IMR-90 (cell line): ENCODE data around the gene SEMA6C. TPM values are rescaled to one million over a fixed set of nuclear protein-coding genes. Genes with fewer than 3 reads are reported as not detected.
A peak's percentile ranks its signal among the peaks of the same experiment; 100 is the strongest.

ENCODE experiments used
- ATAC-seq: fragments of 200-7000 bp; cut with Tn5 transposase; 2 replicates; pipeline ENCODE4 v1.9.1; 2020; ENCODE audit warnings: low read depth, mild to moderate bottlenecking, moderate library complexity
- BruUV-seq: library from RNA; stranded (reverse); fragments of 400-500 nt; replicated peaks from 2 replicates; lab custom pipeline; 2021; lab: Mats Ljungman, UMichigan
- CTCF ChIA-PET: fragments of 300-600 bp; formaldehyde crosslinking; extraction: SDS; loops from one replicate; lab custom pipeline; 2021; ENCODE audit warnings: antibody characterized with exemption; lab: Yijun Ruan, JAX
- POLR2A ChIA-PET: fragments of 300-600 bp; sonication (Branson Sonifier 250); formaldehyde crosslinking; loops from one replicate; lab custom pipeline; 2022; ENCODE audit warnings: antibody characterized with exemption; ENCODE audit not compliant: unreplicated experiment; lab: Charles Lee
- DNase-seq: peaks from one replicate; pipeline ENCODE4 v3.0.0; 2013
- H2AFZ ChIP-seq: replicated peaks from 2 replicates; pipeline ENCODE3; 2013; ENCODE audit warnings: low read length, mild to moderate bottlenecking; ENCODE audit not compliant: poor library complexity
- H2AK5ac ChIP-seq: 2 replicates; pipeline ENCODE4 v1.6.1; 2013; ENCODE audit warnings: low read depth, low read length, inconsistent platforms
- H2AK9ac ChIP-seq: replicated peaks from 2 replicates; pipeline ENCODE3; 2013; ENCODE audit warnings: mild to moderate bottlenecking, low read depth, low read length, moderate library complexity; ENCODE audit not compliant: poor library complexity
- H2BK120ac ChIP-seq: 2 replicates; pipeline ENCODE4 v1.6.1; 2013; ENCODE audit warnings: low read depth, low read length, inconsistent platforms
- H2BK15ac ChIP-seq: 3 replicates; pipeline ENCODE4 v1.6.1; 2013; ENCODE audit warnings: low read depth, low read length, inconsistent platforms
- H2BK20ac ChIP-seq: 2 replicates; pipeline ENCODE4 v1.6.1; 2013; ENCODE audit warnings: low read depth, mild to moderate bottlenecking, inconsistent platforms, low read length, moderate library complexity
- H2BK5ac ChIP-seq: 2 replicates; pipeline ENCODE4 v1.6.1; 2013; ENCODE audit warnings: mild to moderate bottlenecking, low read depth, low read length, inconsistent platforms; ENCODE audit not compliant: poor library complexity, severe bottlenecking
- H3K14ac ChIP-seq: replicated peaks from 2 replicates; pipeline ENCODE4 v1.6.1; 2013; ENCODE audit warnings: low read depth, low read length, inconsistent platforms
- H3K18ac ChIP-seq: 2 replicates; pipeline ENCODE4 v1.6.1; 2013; ENCODE audit warnings: low read depth, low read length, control low read depth
- H3K23ac ChIP-seq: 2 replicates; pipeline ENCODE4 v1.6.1; 2013; ENCODE audit warnings: low read depth, low read length, inconsistent platforms
- H3K27ac ChIP-seq: 2 replicates; pipeline ENCODE4 v1.5.1; 2013; ENCODE audit warnings: mild to moderate bottlenecking, control low read depth, low read length; ENCODE audit not compliant: insufficient read depth
- H3K27me3 ChIP-seq: 2 replicates; pipeline ENCODE4 v1.6.1; 2013; ENCODE audit warnings: low read length; ENCODE audit not compliant: control insufficient read depth, insufficient read depth
- H3K36me3 ChIP-seq: 2 replicates; pipeline ENCODE4 v1.6.1; 2013; ENCODE audit warnings: low read length, mixed read lengths; ENCODE audit not compliant: control insufficient read depth, insufficient read depth
- H3K4ac ChIP-seq: 2 replicates; pipeline ENCODE4 v1.6.1; 2013; ENCODE audit warnings: low read depth, low read length, inconsistent platforms
- H3K4me1 ChIP-seq: 2 replicates; pipeline ENCODE4 v1.6.1; 2013; ENCODE audit warnings: low read length, mixed read lengths; ENCODE audit not compliant: control insufficient read depth, insufficient read depth
- H3K4me2 ChIP-seq: 2 replicates; pipeline ENCODE4 v1.6.1; 2013; ENCODE audit warnings: low read depth, mild to moderate bottlenecking, control low read depth, low read length, moderate library complexity
- H3K4me3 ChIP-seq: 2 replicates; pipeline ENCODE4 v1.5.1; 2013; ENCODE audit warnings: low read depth, mild to moderate bottlenecking, control low read depth, low read length, moderate library complexity; ENCODE audit not compliant: insufficient read depth
- H3K56ac ChIP-seq: 2 replicates; pipeline ENCODE4 v1.6.1; 2013; ENCODE audit warnings: low read length, inconsistent platforms; ENCODE audit not compliant: insufficient read depth; ENCODE audit errors: extremely low read depth
- H3K79me1 ChIP-seq, 2 experiments: 2 replicates each; pipeline ENCODE4 v1.6.1; 2013; ENCODE audit warnings: low read length in 2 of 2, inconsistent platforms in 1 of 2, low read depth in 1 of 2
- H3K9ac ChIP-seq: 2 replicates; pipeline ENCODE4 v1.6.1; 2013; ENCODE audit warnings: low read depth, low read length, control low read depth
- H3K9me1 ChIP-seq: 2 replicates; pipeline ENCODE4 v1.6.1; 2013; ENCODE audit warnings: low read length, inconsistent platforms; ENCODE audit not compliant: insufficient read depth
- H3K9me3 ChIP-seq: 2 replicates; pipeline ENCODE4 v1.6.1; 2013; ENCODE audit warnings: low read length; ENCODE audit not compliant: control insufficient read depth, insufficient read depth
- H4K20me1 ChIP-seq: 2 replicates; pipeline ENCODE4 v1.6.1; 2013; ENCODE audit warnings: low read length, inconsistent platforms; ENCODE audit not compliant: insufficient read depth
- H4K5ac ChIP-seq: 2 replicates; pipeline ENCODE4 v1.6.1; 2013; ENCODE audit warnings: mild to moderate bottlenecking, low read depth, low read length, control low read depth
- H4K8ac ChIP-seq, 2 experiments: 2 replicates each; pipeline ENCODE4 v1.6.1; 2013; ENCODE audit warnings: low read depth in 2 of 2, low read length in 2 of 2, control low read depth in 1 of 2, inconsistent platforms in 1 of 2
- H4K91ac ChIP-seq: 2 replicates; pipeline ENCODE4 v1.6.1; 2013; ENCODE audit warnings: low read depth, low read length, inconsistent platforms; ENCODE audit not compliant: insufficient read depth
- CHD1 ChIP-seq: IDR thresholded peaks from 2 replicates; pipeline ENCODE4 v1.6.1; 2012; ENCODE audit warnings: low read depth, low read length, improper control_type of control experiment
- FOS ChIP-seq: fragments of 150-350 bp; IDR thresholded peaks from 2 replicates; pipeline ENCODE4 v1.6.1; 2016; ENCODE audit warnings: low read depth, low read length
- MAFK ChIP-seq: IDR thresholded peaks from 2 replicates; pipeline ENCODE4 v1.6.1; 2012; ENCODE audit warnings: low read depth, low read length, improper control_type of control experiment
- MAZ ChIP-seq: IDR thresholded peaks from 2 replicates; pipeline ENCODE4 v1.6.1; 2012; ENCODE audit warnings: low read depth, mild to moderate bottlenecking, low read length, improper control_type of control experiment, moderate library complexity, borderline replicate concordance
- POLR2A ChIP-seq: IDR thresholded peaks from 2 replicates; pipeline ENCODE4 v1.6.1; 2012; ENCODE audit warnings: mild to moderate bottlenecking, low read depth, low read length
- RAD21 ChIP-seq: IDR thresholded peaks from 2 replicates; pipeline ENCODE4 v1.6.1; 2012; ENCODE audit warnings: low read length, improper control_type of control experiment
- RFX5 ChIP-seq: IDR thresholded peaks from 2 replicates; pipeline ENCODE4 v1.8.0; 2012; ENCODE audit warnings: low read depth, mild to moderate bottlenecking, low read length, moderate library complexity
- SMC3 ChIP-seq: fragments of 150-350 bp; IDR thresholded peaks from 2 replicates; pipeline ENCODE4 v1.6.1; 2016; ENCODE audit warnings: low read depth, mild to moderate bottlenecking, antibody characterized with exemption, low read length, moderate library complexity
- WGBS, 2 experiments: methylation state at CpG; one replicate each; pipeline versions ENCODE4 v1.1.5 to v1.1.7; 2013; ENCODE audit warnings: missing lambda C conversion rate in 2 of 2; ENCODE audit not compliant: insufficient read length in 1 of 2; ENCODE audit errors: extremely low coverage in 2 of 2; 5-methylcytosine and 5-hydroxymethylcytosine counted together
- dilution Hi-C: fragments of 300-500 bp; cut with HindIII; formaldehyde crosslinking; loops from one replicate; pipeline ENCODE4 v1.14.3; 2018; ENCODE audit warnings: low sequenced_read_pairs; ENCODE audit not compliant: unreplicated experiment
- in situ Hi-C: fragments of 300-500 bp; cut with MboI; formaldehyde crosslinking; loops from 3 replicates; pipeline ENCODE4 v1.14.3; 2019; ENCODE audit warnings: low sequenced_read_pairs, inconsistent platforms, mixed read lengths
- intact Hi-C: fragments of 100-400 bp; cut with micrococcal nuclease; formaldehyde crosslinking; loops from 2 replicates; pipeline ENCODE4 v1.10.0; 2022
- polyA plus RNA-seq, 3 experiments: library from polyadenylated mRNA; depleted of rRNA; stranded (reverse); fragments of >200 nt; gene quantifications; 2 replicates each; pipeline ENCODE4 v1.2.3, GENCODE V29; 2012; ENCODE audit warnings: low replicate concordance in 1 of 3
- total RNA-seq: library from RNA; depleted of rRNA; stranded (reverse); fragments of >200 nt; gene quantifications from 2 replicates; pipeline ENCODE4 v1.2.3, GENCODE V29; 2012
- TF ChIP-seq, protein P1 (sequence below): fragments of 150-350 bp; IDR thresholded peaks from 2 replicates; pipeline ENCODE4 v1.6.1; 2017; ENCODE audit warnings: mild to moderate bottlenecking, antibody characterized with exemption, low read length, low read depth

Gene SEMA6C
- total and polyA plus RNA-seq, 2 of the 4 experiments (the other 2 are of a cell fraction): 0.36 to 2.0 TPM

- dilution Hi-C loops (no loop called here), in situ Hi-C loops (no loop called here), intact Hi-C loops (no loop called here)
- Histone ChIP-seq H3K9ac (no peak overlapping the region), H2BK20ac (no peak overlapping the region), H3K9me3 (no peaks in the 10 kb centered on the region), H4K5ac (no peak overlapping the region), H2AK5ac (no peak overlapping the region), H4K8ac (no peak overlapping the region), H3K27ac (no peak overlapping the region), H4K20me1 (no peaks in the 10 kb centered on the region), H2BK15ac (no peak overlapping the region), H3K27me3 (peaks cover 7% of the 10 kb centered on the region; the same call in 1 of the 2 replicates), H3K9me1 (no peaks in the 10 kb centered on the region; the same call in 1 of the 2 replicates), H3K56ac (no peak overlapping the region), H4K91ac (no peak overlapping the region), H3K4me3 (no peak overlapping the region), H2AFZ (no peak overlapping the region), H2BK5ac (no peak overlapping the region), H3K4ac (no peak overlapping the region), H3K79me1 (no peaks in the 10 kb centered on the region), H3K36me3 (peaks cover 11% of the 10 kb centered on the region; the same call in 1 of the 2 replicates), H3K23ac (no peak overlapping the region), H3K18ac (no peak overlapping the region), H3K14ac (no peak overlapping the region), H3K4me1 (no peaks in the 10 kb centered on the region), H3K4me2 (no peak overlapping the region), H2BK120ac (no peak overlapping the region), H2AK9ac (peak overlapping the region; percentile 58)
- TF ChIP-seq POLR2A (no peak), SMC3 (no peak), RFX5 (no peak), CHD1 (no peak), MAFK (no peak), MAZ (no peak), FOS (no peak), RAD21 (no peak)
- TF ChIP-seq, protein P1, sequence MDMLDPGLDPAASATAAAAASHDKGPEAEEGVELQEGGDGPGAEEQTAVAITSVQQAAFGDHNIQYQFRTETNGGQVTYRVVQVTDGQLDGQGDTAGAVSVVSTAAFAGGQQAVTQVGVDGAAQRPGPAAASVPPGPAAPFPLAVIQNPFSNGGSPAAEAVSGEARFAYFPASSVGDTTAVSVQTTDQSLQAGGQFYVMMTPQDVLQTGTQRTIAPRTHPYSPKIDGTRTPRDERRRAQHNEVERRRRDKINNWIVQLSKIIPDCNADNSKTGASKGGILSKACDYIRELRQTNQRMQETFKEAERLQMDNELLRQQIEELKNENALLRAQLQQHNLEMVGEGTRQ: no peak
- WGBS, 2 experiments: 85% methylated on average over 4 of the region's 12 CpGs; no CpG with 5 or more reads in 1 of the 2 experiments
- POLR2A ChIA-PET: no interaction called here
- no TSS peak for BruUV-seq
- CTCF ChIA-PET: interaction anchor here (0.8 kb wide), 1 partner anchor 13 kb away, joined by 3 read pairs; no protein-coding TSS in a partner anchor
- no peak for DNase-seq
- no peak for ATAC-seq
Measured at GRCh38 chr1:151135433-151136385, 10.7 kb downstream of the SEMA6C start.
